ENCODE measurements around the gene BRS3.

GRCh38 chrX:136468391-136469103 is 19.2 kb upstream of the BRS3 start:
- TF ChIP-seq KLF16 (tag by site-specific recombination; IDR thresholded peaks at IDR 0.05) (no peak), ZBTB1 (tag by site-specific recombination; IDR thresholded peaks at IDR 0.05) (no peak), TSHZ1 (tag by site-specific recombination; IDR thresholded peaks at IDR 0.05; ENCODE audit: borderline replicate concordance) (no peak)

Data from HEK293 (cell line).